Neural cell (in vitro differentiated cells): ENCODE results near the gene PCGF5. TPM values are rescaled to one million over a fixed set of nuclear protein-coding genes. Genes with fewer than 3 reads are reported as not detected.

Experiments
- H2AFZ ChIP-seq: fragments of 200-600, 300-800 bp; sonication (generic), shearing (Covaris generic); 2 replicates; pipeline ENCODE4 v1.6.0; 2014; ENCODE audit warnings: low read depth, mild to moderate bottlenecking, antibody characterized with exemption, low read length, moderate library complexity
- H3F3A ChIP-seq: fragments of 200-600 bp; shearing (Covaris generic); 2 replicates; pipeline ENCODE4 v1.6.1; 2016; ENCODE audit warnings: mild to moderate bottlenecking, moderate library complexity, mixed read lengths, antibody characterized with exemption, low read length; ENCODE audit not compliant: insufficient read depth, poor library complexity, severe bottlenecking
- H3K27ac ChIP-seq: fragments of 200-600, 300-800 bp; sonication (generic), shearing (Covaris generic); 2 replicates; pipeline ENCODE4 v1.5.1; 2014; ENCODE audit warnings: mild to moderate bottlenecking, low read length, moderate library complexity
- H3K27me3 ChIP-seq: fragments of 300-800, 200-600 bp; sonication (generic), shearing (Covaris generic); 2 replicates; pipeline ENCODE4 v1.6.0; 2014; ENCODE audit warnings: mild to moderate bottlenecking, low read depth, low read length, moderate library complexity; ENCODE audit not compliant: insufficient read depth
- H3K36me3 ChIP-seq: fragments of 300-800, 200-600 bp; sonication (generic), shearing (Covaris generic); 2 replicates; pipeline ENCODE4 v1.5.1; 2014; ENCODE audit warnings: mild to moderate bottlenecking, antibody characterized with exemption, low read length, moderate library complexity; ENCODE audit not compliant: insufficient read depth
- H3K4me2 ChIP-seq: fragments of 300-800, 200-600 bp; sonication (generic), shearing (Covaris generic); 2 replicates; pipeline ENCODE4 v1.6.0; 2014; ENCODE audit warnings: mild to moderate bottlenecking, low read length
- H3K4me3 ChIP-seq: fragments of 300-800, 200-600 bp; sonication (generic), shearing (Covaris generic); 2 replicates; pipeline ENCODE4 v1.5.1; 2014; ENCODE audit warnings: mild to moderate bottlenecking, low read length, moderate library complexity
- H3K79me2 ChIP-seq: fragments of 200-600 bp; shearing (Covaris generic); replicated peaks from 2 replicates; pipeline ENCODE4 v1.6.0; 2014; ENCODE audit warnings: mild to moderate bottlenecking, low read length, moderate library complexity; ENCODE audit not compliant: insufficient read depth
- H3K9ac ChIP-seq: fragments of 300-800, 200-600 bp; sonication (generic), shearing (Covaris generic); 2 replicates; pipeline ENCODE4 v1.6.1; 2016; ENCODE audit warnings: mild to moderate bottlenecking, low read length, mixed read lengths
- H3K9me2 ChIP-seq: fragments of 200-600 bp; shearing (Covaris generic); 2 replicates; pipeline ENCODE4 v1.6.1; 2016; ENCODE audit warnings: mild to moderate bottlenecking, low read length, mixed read lengths; ENCODE audit not compliant: insufficient read depth
- H3K9me3 ChIP-seq: fragments of 200-600, 300-800 bp; sonication (generic), shearing (Covaris generic); 2 replicates; pipeline ENCODE4 v1.6.1; 2016; ENCODE audit warnings: mild to moderate bottlenecking, mixed run types, low read length, moderate library complexity, mixed read lengths
- H4K20me1 ChIP-seq: fragments of 200-600 bp; shearing (Covaris generic); 2 replicates; pipeline ENCODE4 v1.6.1; 2016; ENCODE audit warnings: mild to moderate bottlenecking, mixed run types; ENCODE audit not compliant: insufficient read depth
- EP300 ChIP-seq: fragments of 450-650 bp; conservative IDR thresholded peaks from 2 replicates; pipeline ENCODE4 v1.6.1; 2014; ENCODE audit warnings: antibody characterized with exemption, mild to moderate bottlenecking, moderate library complexity; ENCODE audit not compliant: poor library complexity, severe bottlenecking
- EZH2 ChIP-seq: fragments of 200-600, 300-800 bp; shearing (Covaris generic), sonication (generic); IDR thresholded peaks from 2 replicates; pipeline ENCODE4 v1.6.1; 2014; ENCODE audit warnings: antibody characterized with exemption, low read length, borderline replicate concordance, mild to moderate bottlenecking; ENCODE audit not compliant: insufficient read depth, poor library complexity, severe bottlenecking
- MXI1 ChIP-seq: fragments of 450-650 bp; conservative IDR thresholded peaks from 2 replicates; pipeline ENCODE4 v1.6.1; 2014; ENCODE audit warnings: antibody characterized with exemption, mild to moderate bottlenecking; ENCODE audit not compliant: poor library complexity, severe bottlenecking
- POLR2AphosphoS5 ChIP-seq: IDR thresholded peaks from 2 replicates; pipeline ENCODE4 v1.6.1; 2012
- RAD21 ChIP-seq: fragments of 450-650 bp; conservative IDR thresholded peaks from 2 replicates; pipeline ENCODE4 v1.6.1; 2014; ENCODE audit warnings: antibody characterized with exemption, mild to moderate bottlenecking, moderate library complexity
- SMC3 ChIP-seq: fragments of 450-650 bp; conservative IDR thresholded peaks from 2 replicates; pipeline ENCODE4 v1.6.1; 2014; ENCODE audit warnings: antibody characterized with exemption, mild to moderate bottlenecking, moderate library complexity; ENCODE audit not compliant: poor library complexity
- TAF1 ChIP-seq: IDR thresholded peaks from 2 replicates; pipeline ENCODE4 v1.6.1; 2012; ENCODE audit warnings: low read depth
- polyA plus RNA-seq: library from polyadenylated mRNA; depleted of rRNA; stranded (reverse); fragments of >200 nt; gene quantifications from 2 replicates; pipeline ENCODE4 v1.2.3, GENCODE V29; 2014
- TF ChIP-seq, protein P1 (sequence below): fragments of 450-650 bp; IDR thresholded peaks from 2 replicates; pipeline ENCODE4 v1.5.1; 2014; ENCODE audit warnings: antibody characterized with exemption, mild to moderate bottlenecking, moderate library complexity; ENCODE audit not compliant: poor library complexity, severe bottlenecking
- TF ChIP-seq, protein P2 (sequence below): IDR thresholded peaks from 2 replicates; pipeline ENCODE4 v1.6.1; 2012; ENCODE audit warnings: borderline replicate concordance

PCGF5 gene
- polyA plus RNA-seq, 1 donor from 2014 or later = 5.6 TPM

DNA sequence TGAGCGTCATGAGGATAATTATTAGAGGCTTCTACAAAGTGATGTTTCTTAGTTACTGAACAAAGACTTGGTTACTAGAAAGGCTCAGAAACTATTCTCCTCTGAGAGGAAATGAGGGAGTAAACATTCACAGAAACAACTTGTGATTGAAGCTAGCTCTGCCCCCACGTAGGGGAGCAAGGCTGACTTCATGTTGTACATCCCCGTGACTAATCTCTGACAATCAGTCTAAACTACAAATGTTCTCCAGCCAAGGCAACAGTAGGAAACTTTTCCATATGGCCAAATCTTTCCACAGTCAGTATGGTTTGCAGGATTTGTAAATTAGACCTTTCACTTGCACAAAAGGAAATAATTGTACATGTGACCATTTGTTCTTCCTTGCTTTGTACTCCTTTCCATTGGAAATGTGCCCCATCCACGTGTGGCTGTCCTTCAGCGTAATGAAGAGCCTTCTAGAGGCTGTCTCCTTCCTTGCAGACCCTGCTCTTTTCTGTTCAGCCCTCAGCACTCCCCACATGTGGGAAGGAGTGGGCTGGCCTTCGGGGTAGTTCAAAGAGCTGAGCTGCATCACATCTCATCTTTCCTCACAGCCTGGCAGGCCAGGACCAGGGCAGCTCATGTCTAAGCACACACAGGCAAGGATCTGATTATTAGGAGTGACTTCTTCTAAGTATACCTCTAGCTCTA is 93.5 kb downstream of the PCGF5 start:
- H3K27ac ChIP-seq = no peak overlapping the region
- H3K36me3 ChIP-seq = no peaks in the 10 kb centered on the region
- no peak overlapping the region for H3K4me2 ChIP-seq
- no peaks in the 10 kb centered on the region for H4K20me1 ChIP-seq
- no peaks in the 10 kb centered on the region for H3K27me3 ChIP-seq
- H3K9ac ChIP-seq = no peak overlapping the region
- H2AFZ ChIP-seq = no peak overlapping the region
- H3F3A ChIP-seq = no peaks in the 10 kb centered on the region
- no peaks in the 10 kb centered on the region for H3K9me3 ChIP-seq
- TF ChIP-seq EZH2 = no peak
- no peak for TF ChIP-seq EP300
- no peak for TF ChIP-seq TAF1
- no peak for TF ChIP-seq POLR2AphosphoS5
- TF ChIP-seq, protein P1, sequence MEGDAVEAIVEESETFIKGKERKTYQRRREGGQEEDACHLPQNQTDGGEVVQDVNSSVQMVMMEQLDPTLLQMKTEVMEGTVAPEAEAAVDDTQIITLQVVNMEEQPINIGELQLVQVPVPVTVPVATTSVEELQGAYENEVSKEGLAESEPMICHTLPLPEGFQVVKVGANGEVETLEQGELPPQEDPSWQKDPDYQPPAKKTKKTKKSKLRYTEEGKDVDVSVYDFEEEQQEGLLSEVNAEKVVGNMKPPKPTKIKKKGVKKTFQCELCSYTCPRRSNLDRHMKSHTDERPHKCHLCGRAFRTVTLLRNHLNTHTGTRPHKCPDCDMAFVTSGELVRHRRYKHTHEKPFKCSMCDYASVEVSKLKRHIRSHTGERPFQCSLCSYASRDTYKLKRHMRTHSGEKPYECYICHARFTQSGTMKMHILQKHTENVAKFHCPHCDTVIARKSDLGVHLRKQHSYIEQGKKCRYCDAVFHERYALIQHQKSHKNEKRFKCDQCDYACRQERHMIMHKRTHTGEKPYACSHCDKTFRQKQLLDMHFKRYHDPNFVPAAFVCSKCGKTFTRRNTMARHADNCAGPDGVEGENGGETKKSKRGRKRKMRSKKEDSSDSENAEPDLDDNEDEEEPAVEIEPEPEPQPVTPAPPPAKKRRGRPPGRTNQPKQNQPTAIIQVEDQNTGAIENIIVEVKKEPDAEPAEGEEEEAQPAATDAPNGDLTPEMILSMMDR = no peak
- TF ChIP-seq, protein P2, sequence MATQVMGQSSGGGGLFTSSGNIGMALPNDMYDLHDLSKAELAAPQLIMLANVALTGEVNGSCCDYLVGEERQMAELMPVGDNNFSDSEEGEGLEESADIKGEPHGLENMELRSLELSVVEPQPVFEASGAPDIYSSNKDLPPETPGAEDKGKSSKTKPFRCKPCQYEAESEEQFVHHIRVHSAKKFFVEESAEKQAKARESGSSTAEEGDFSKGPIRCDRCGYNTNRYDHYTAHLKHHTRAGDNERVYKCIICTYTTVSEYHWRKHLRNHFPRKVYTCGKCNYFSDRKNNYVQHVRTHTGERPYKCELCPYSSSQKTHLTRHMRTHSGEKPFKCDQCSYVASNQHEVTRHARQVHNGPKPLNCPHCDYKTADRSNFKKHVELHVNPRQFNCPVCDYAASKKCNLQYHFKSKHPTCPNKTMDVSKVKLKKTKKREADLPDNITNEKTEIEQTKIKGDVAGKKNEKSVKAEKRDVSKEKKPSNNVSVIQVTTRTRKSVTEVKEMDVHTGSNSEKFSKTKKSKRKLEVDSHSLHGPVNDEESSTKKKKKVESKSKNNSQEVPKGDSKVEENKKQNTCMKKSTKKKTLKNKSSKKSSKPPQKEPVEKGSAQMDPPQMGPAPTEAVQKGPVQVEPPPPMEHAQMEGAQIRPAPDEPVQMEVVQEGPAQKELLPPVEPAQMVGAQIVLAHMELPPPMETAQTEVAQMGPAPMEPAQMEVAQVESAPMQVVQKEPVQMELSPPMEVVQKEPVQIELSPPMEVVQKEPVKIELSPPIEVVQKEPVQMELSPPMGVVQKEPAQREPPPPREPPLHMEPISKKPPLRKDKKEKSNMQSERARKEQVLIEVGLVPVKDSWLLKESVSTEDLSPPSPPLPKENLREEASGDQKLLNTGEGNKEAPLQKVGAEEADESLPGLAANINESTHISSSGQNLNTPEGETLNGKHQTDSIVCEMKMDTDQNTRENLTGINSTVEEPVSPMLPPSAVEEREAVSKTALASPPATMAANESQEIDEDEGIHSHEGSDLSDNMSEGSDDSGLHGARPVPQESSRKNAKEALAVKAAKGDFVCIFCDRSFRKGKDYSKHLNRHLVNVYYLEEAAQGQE = no peak
- TF ChIP-seq SMC3 = no peak
- no peak for TF ChIP-seq RAD21
- no peak for TF ChIP-seq MXI1
- H3K4me3 ChIP-seq = no peak overlapping the region
- no peaks in the 10 kb centered on the region for H3K9me2 ChIP-seq
- H3K79me2 ChIP-seq = no peaks in the 10 kb centered on the region

DNA sequence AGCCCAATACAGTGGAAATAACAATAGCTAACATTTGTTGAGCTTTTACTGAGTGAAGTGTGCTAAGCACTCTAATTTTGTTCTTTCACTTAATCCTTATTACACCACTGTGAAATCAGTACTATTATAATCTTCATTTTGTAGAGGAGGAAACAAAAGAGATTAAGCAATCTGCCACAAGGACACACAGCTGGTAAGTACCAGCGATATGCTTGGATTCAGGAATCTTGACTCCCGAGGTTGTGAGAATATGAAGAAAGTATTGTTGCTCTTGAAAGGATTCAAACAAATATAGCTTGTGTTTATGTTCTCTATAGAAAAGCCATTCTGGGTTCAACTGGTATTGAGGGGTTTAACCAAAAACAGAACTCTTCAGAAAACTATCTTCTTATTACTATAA is 96.0 kb downstream of the PCGF5 start:
- H3K27me3 ChIP-seq = no peaks in the 10 kb centered on the region
- no peaks in the 10 kb centered on the region for H4K20me1 ChIP-seq
- no peak overlapping the region for H3K4me3 ChIP-seq
- H3K27ac ChIP-seq = no peak overlapping the region
- no peak overlapping the region for H3K9ac ChIP-seq
- no peaks in the 10 kb centered on the region for H3K36me3 ChIP-seq
- H3F3A ChIP-seq = no peaks in the 10 kb centered on the region
- H2AFZ ChIP-seq = no peak overlapping the region
- H3K9me3 ChIP-seq = no peaks in the 10 kb centered on the region
- no peaks in the 10 kb centered on the region for H3K9me2 ChIP-seq
- no peaks in the 10 kb centered on the region for H3K79me2 ChIP-seq
- no peak overlapping the region for H3K4me2 ChIP-seq
- TF ChIP-seq EP300 = no peak
- TF ChIP-seq, protein P2 = no peak
- TF ChIP-seq POLR2AphosphoS5 = no peak
- TF ChIP-seq, protein P1 = no peak
- no peak for TF ChIP-seq RAD21
- TF ChIP-seq EZH2 = no peak
- TF ChIP-seq MXI1 = no peak
- TF ChIP-seq SMC3 = no peak
- TF ChIP-seq TAF1 = no peak
